ENCODE data around the gene PPP1R13B. TPM values are rescaled to one million over a fixed set of nuclear protein-coding genes. Genes with fewer than 3 reads are reported as not detected.

Gene PPP1R13B
- polyA plus RNA-seq, 1 donor (not counting 4 experiments of a cell fraction or from before 2014, with no cell fraction given), result 7.7 TPM

DNA sequence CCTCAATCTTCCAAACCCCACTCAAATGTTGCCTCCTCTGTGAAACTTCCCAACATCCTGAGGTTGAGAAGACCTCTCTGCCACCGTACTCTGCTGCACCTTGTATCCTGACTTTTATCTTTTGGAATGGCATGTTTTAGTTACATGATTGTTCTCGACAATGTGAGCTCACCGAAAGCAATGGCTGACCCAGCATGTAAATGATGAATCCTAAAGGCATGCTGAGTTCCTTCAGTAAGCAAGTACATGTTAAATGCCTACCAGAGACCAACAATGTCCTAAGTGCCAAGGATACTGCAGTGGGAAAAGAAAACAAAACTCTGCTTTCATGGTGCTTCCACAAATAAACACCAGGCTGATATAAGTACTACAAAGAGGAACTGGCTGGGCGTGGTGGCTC lies 13.7 kb downstream of the PPP1R13B start:
- Histone ChIP-seq H3K4me1 (ENCODE audit: control insufficient read depth, extremely low read depth, insufficient read depth, low read length) (no peaks in the 10 kb centered on the region), H3K79me2 (ENCODE audit: control insufficient read depth, insufficient read depth, low read length) (peaks cover 35% of the 10 kb centered on the region)

DNA sequence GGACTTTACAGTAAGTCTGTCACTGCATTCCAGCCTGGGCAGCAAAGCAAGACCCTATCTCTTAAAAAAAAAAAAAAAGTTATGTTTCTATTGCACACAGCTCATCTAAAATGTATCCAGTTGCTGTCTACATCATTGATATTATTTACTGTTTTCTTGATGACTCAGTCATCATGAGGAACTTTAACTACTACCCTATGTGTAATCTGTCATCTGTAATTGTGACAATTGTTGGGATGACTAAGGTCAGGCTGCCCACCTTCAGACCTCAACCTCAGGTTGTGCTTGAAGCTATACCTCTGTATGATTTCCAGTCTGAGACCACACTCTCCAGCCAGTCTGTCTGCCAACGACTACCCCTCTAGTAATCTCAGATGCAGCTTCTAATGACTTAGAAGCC lies 15.3 kb downstream of the PPP1R13B start:
- DNase-seq (ENCODE audit: low read depth, low spot score) (no peak), FAIRE-seq (no peak)
- H2AFZ ChIP-seq (ENCODE audit: control insufficient read depth, low read length), result no peak overlapping the region
- no peaks in the 10 kb centered on the region for H3K4me1 ChIP-seq (ENCODE audit: control insufficient read depth, extremely low read depth, insufficient read depth, low read length)
- no peaks in the 10 kb centered on the region for H3K27me3 ChIP-seq (ENCODE audit: control insufficient read depth, extremely low read depth, insufficient read depth, low read length)
- H4K20me1 ChIP-seq (ENCODE audit: control insufficient read depth, extremely low read depth, insufficient read depth, low read length), result no peaks in the 10 kb centered on the region
- dilution Hi-C loops (cut with MboI; ENCODE audit: extremely low pct_ligation_motif_present, low sequenced_read_pairs), result no loop called here
- H3K9me1 ChIP-seq (ENCODE audit: control insufficient read depth, extremely low read depth, insufficient read depth, low read length), result no peaks in the 10 kb centered on the region
- H3K79me2 ChIP-seq (ENCODE audit: control insufficient read depth, insufficient read depth, low read length), result peaks cover 31% of the 10 kb centered on the region
- no peak overlapping the region for H3K4me3 ChIP-seq (ENCODE audit: control insufficient read depth in 2 of 3, extremely low read depth in 1 of 3, insufficient read depth in 2 of 3, low read depth in 1 of 3, low read length in 3 of 3)
- H3K36me3 ChIP-seq (ENCODE audit: control insufficient read depth in 2 of 2, extremely low read depth in 1 of 2, insufficient read depth in 2 of 2, low read length in 2 of 2), result no peaks in the 10 kb centered on the region
- TF ChIP-seq EZH2 (IDR thresholded peaks at IDR 0.05; ENCODE audit: low read length), result no peak
- TF ChIP-seq, protein P1, sequence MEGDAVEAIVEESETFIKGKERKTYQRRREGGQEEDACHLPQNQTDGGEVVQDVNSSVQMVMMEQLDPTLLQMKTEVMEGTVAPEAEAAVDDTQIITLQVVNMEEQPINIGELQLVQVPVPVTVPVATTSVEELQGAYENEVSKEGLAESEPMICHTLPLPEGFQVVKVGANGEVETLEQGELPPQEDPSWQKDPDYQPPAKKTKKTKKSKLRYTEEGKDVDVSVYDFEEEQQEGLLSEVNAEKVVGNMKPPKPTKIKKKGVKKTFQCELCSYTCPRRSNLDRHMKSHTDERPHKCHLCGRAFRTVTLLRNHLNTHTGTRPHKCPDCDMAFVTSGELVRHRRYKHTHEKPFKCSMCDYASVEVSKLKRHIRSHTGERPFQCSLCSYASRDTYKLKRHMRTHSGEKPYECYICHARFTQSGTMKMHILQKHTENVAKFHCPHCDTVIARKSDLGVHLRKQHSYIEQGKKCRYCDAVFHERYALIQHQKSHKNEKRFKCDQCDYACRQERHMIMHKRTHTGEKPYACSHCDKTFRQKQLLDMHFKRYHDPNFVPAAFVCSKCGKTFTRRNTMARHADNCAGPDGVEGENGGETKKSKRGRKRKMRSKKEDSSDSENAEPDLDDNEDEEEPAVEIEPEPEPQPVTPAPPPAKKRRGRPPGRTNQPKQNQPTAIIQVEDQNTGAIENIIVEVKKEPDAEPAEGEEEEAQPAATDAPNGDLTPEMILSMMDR (optimal IDR thresholded peaks at IDR 0.05 in 1 of 3, IDR thresholded peaks at IDR 0.05 in 1 of 3, conservative IDR thresholded peaks at IDR 0.05 in 1 of 3; ENCODE audit: extremely low read depth in 1 of 3, insufficient read depth in 2 of 3, low read length in 3 of 3), result no peak
- H3K9ac ChIP-seq (ENCODE audit: control insufficient read depth, extremely low read depth, insufficient read depth, low read length), result no peak overlapping the region
- no peak overlapping the region for H3K4me2 ChIP-seq (ENCODE audit: control insufficient read depth, extremely low read depth, insufficient read depth, low read depth, low read length)
- no peak overlapping the region for H3K27ac ChIP-seq (ENCODE audit: control insufficient read depth, insufficient read depth, low read length)
- H3K9me3 ChIP-seq (ENCODE audit: control insufficient read depth, low read depth, low read length), result no peaks in the 10 kb centered on the region

More for the DNA sequence above, 13.7 kb downstream of the PPP1R13B start:
- no peaks in the 10 kb centered on the region for H3K27me3 ChIP-seq (ENCODE audit: control insufficient read depth, extremely low read depth, insufficient read depth, low read length)
- H3K9me3 ChIP-seq (ENCODE audit: control insufficient read depth, low read depth, low read length), result no peaks in the 10 kb centered on the region
- H3K9ac ChIP-seq (ENCODE audit: control insufficient read depth, extremely low read depth, insufficient read depth, low read length), result no peak overlapping the region
- H3K9me1 ChIP-seq (ENCODE audit: control insufficient read depth, extremely low read depth, insufficient read depth, low read length), result no peaks in the 10 kb centered on the region
- H3K36me3 ChIP-seq (ENCODE audit: control insufficient read depth in 2 of 2, extremely low read depth in 1 of 2, insufficient read depth in 2 of 2, low read length in 2 of 2), result no peaks in the 10 kb centered on the region
- H3K4me2 ChIP-seq (ENCODE audit: control insufficient read depth, extremely low read depth, insufficient read depth, low read depth, low read length), result no peak overlapping the region
- no peak overlapping the region for H2AFZ ChIP-seq (ENCODE audit: control insufficient read depth, low read length)
- DNase-seq (ENCODE audit: low read depth, low spot score), result no peak
- dilution Hi-C loops (cut with MboI; ENCODE audit: extremely low pct_ligation_motif_present, low sequenced_read_pairs), result no loop called here
- no peak overlapping the region for H3K27ac ChIP-seq (ENCODE audit: control insufficient read depth, insufficient read depth, low read length)
- no peak for FAIRE-seq
- no peak overlapping the region for H3K4me3 ChIP-seq (ENCODE audit: control insufficient read depth in 2 of 3, extremely low read depth in 1 of 3, insufficient read depth in 2 of 3, low read depth in 1 of 3, low read length in 3 of 3)
- TF ChIP-seq, protein P1 (optimal IDR thresholded peaks at IDR 0.05 in 1 of 3, IDR thresholded peaks at IDR 0.05 in 1 of 3, conservative IDR thresholded peaks at IDR 0.05 in 1 of 3; ENCODE audit: extremely low read depth in 1 of 3, insufficient read depth in 2 of 3, low read length in 3 of 3), result no peak
- TF ChIP-seq EZH2 (IDR thresholded peaks at IDR 0.05; ENCODE audit: low read length), result no peak
- H4K20me1 ChIP-seq (ENCODE audit: control insufficient read depth, extremely low read depth, insufficient read depth, low read length), result no peaks in the 10 kb centered on the region
